WTC11 (cell line): ENCODE measurements around the gene MSH3. TPM values are rescaled to one million over a fixed set of nuclear protein-coding genes. Genes with fewer than 3 reads are reported as not detected.

Source experiments
- ATAC-seq: fragments of 200-7000 bp; cut with Tn5 transposase; 2 replicates; pipeline ENCODE4 v1.10.0; 2021; ENCODE audit warnings: mild to moderate bottlenecking, moderate library complexity
- CTCF ChIA-PET: fragments of 300-600 bp; sonication (Branson Sonifier 250); formaldehyde crosslinking; loops from one replicate; lab custom pipeline; 2021; ENCODE audit warnings: antibody characterized with exemption; lab: Charles Lee
- POLR2A ChIA-PET: fragments of 350-600 bp; sonication (Branson Sonifier 250); formaldehyde crosslinking; loops from one replicate; lab custom pipeline; 2021; ENCODE audit warnings: antibody characterized with exemption; lab: Charles Lee
- DNase-seq: peaks from one replicate; pipeline ENCODE4 v3.0.0; 2021; ENCODE audit warnings: low spot score
- H3K27ac Mint-ChIP-seq: 2 replicates; pipeline ENCODE4 v1.8.0; 2021; ENCODE audit warnings: mixed read lengths
- H3K27me3 Mint-ChIP-seq: 2 replicates; pipeline ENCODE4 v1.8.0; 2021; ENCODE audit warnings: low read depth, mild to moderate bottlenecking, moderate library complexity, mixed read lengths
- H3K36me3 Mint-ChIP-seq: 2 replicates; pipeline ENCODE4 v1.8.0; 2021; ENCODE audit warnings: mixed read lengths
- H3K4me1 Mint-ChIP-seq: 2 replicates; pipeline ENCODE4 v1.8.0; 2022; ENCODE audit warnings: mixed read lengths
- H3K4me3 Mint-ChIP-seq: 2 replicates; pipeline ENCODE4 v1.8.0; 2021; ENCODE audit warnings: mild to moderate bottlenecking, moderate library complexity, mixed read lengths
- H3K9me3 Mint-ChIP-seq: 2 replicates; pipeline ENCODE4 v1.8.0; 2021; ENCODE audit warnings: mixed read lengths
- ELF4 ChIP-seq: sonication (generic); formaldehyde crosslinking; IDR thresholded peaks from 2 replicates; pipeline ENCODE4 v1.8.1; 2022; ENCODE audit warnings: low read depth, mild to moderate bottlenecking, moderate library complexity, missing genetic modification reagents
- GRHL2 ChIP-seq: fragments of 250-450 bp; sonication (Bioruptor Pico); IDR thresholded peaks from 2 replicates; pipeline ENCODE4 v1.8.0; 2022; ENCODE audit warnings: mild to moderate bottlenecking, moderate library complexity; ENCODE audit not compliant: insufficient replicate concordance, severe bottlenecking
- MYBL2 ChIP-seq: sonication (generic); formaldehyde crosslinking; IDR thresholded peaks from 2 replicates; pipeline ENCODE4 v1.8.1; 2023; ENCODE audit warnings: mild to moderate bottlenecking, moderate library complexity, missing genetic modification reagents
- NFE2L1 ChIP-seq: sonication (generic); formaldehyde crosslinking; IDR thresholded peaks from 2 replicates; pipeline ENCODE4 v1.8.1; 2023; ENCODE audit warnings: missing genetic modification reagents
- NR1H2 ChIP-seq: sonication (generic); formaldehyde crosslinking; IDR thresholded peaks from 2 replicates; pipeline ENCODE4 v1.9.0; 2021; ENCODE audit warnings: mild to moderate bottlenecking, moderate library complexity, missing genetic modification reagents
- OVOL2 ChIP-seq: fragments of 250-450 bp; sonication (Bioruptor Pico); IDR thresholded peaks from 2 replicates; pipeline ENCODE4 v1.9.0; 2021; ENCODE audit warnings: mild to moderate bottlenecking, borderline replicate concordance
- RELA ChIP-seq: sonication (generic); formaldehyde crosslinking; IDR thresholded peaks from 2 replicates; pipeline ENCODE4 v1.8.1; 2022; ENCODE audit warnings: missing genetic modification reagents, mild to moderate bottlenecking, borderline replicate concordance
- TCF7 ChIP-seq: sonication (generic); formaldehyde crosslinking; IDR thresholded peaks from 2 replicates; pipeline ENCODE4 v1.8.0; 2022; ENCODE audit warnings: mild to moderate bottlenecking, low read depth, missing genetic modification reagents, moderate library complexity
- ZNF121 ChIP-seq: sonication (generic); formaldehyde crosslinking; IDR thresholded peaks from 2 replicates; pipeline ENCODE4 v1.8.0; 2023; ENCODE audit warnings: missing genetic modification reagents
- ZNF263 ChIP-seq: sonication (generic); formaldehyde crosslinking; IDR thresholded peaks from 2 replicates; pipeline ENCODE4 v1.8.1; 2022; ENCODE audit warnings: low read depth, mild to moderate bottlenecking, moderate library complexity, missing genetic modification reagents
- total RNA-seq: library from RNA; stranded (reverse); gene quantifications from 3 replicates; pipeline ENCODE4 v1.2.3, GENCODE V29; 2021
- TF ChIP-seq, protein P1 (sequence below): sonication (generic); formaldehyde crosslinking; IDR thresholded peaks from 2 replicates; pipeline ENCODE4 v1.8.1; 2023; ENCODE audit warnings: mild to moderate bottlenecking, missing genetic modification reagents
- TF ChIP-seq, protein P2 (sequence below): sonication (generic); formaldehyde crosslinking; IDR thresholded peaks from 2 replicates; pipeline ENCODE4 v1.8.1; 2022; ENCODE audit warnings: mild to moderate bottlenecking, missing genetic modification reagents, moderate library complexity, borderline replicate concordance
- TF ChIP-seq, protein P3 (sequence below): sonication (generic); formaldehyde crosslinking; IDR thresholded peaks from 2 replicates; pipeline ENCODE4 v1.8.0; 2023; ENCODE audit warnings: missing genetic modification reagents
- TF ChIP-seq, protein P4 (sequence below): sonication (generic); formaldehyde crosslinking; conservative IDR thresholded peaks from 2 replicates; pipeline ENCODE4 v1.8.1; 2022; ENCODE audit warnings: mild to moderate bottlenecking, missing genetic modification reagents
- TF ChIP-seq, protein P5 (sequence below): sonication (generic); formaldehyde crosslinking; conservative IDR thresholded peaks from 2 replicates; pipeline ENCODE4 v1.8.1; 2023; ENCODE audit warnings: mild to moderate bottlenecking, low read depth, missing genetic modification reagents, moderate library complexity
- TF ChIP-seq, protein P6 (sequence below): sonication (generic); formaldehyde crosslinking; IDR thresholded peaks from 2 replicates; pipeline ENCODE4 v1.8.1; 2023; ENCODE audit warnings: mild to moderate bottlenecking, missing genetic modification reagents
- TF ChIP-seq, protein P7 (sequence below): sonication (generic); formaldehyde crosslinking; IDR thresholded peaks from 2 replicates; pipeline ENCODE4 v1.8.0; 2022; ENCODE audit warnings: mild to moderate bottlenecking, missing genetic modification reagents
- TF ChIP-seq, protein P8 (sequence below): sonication (generic); formaldehyde crosslinking; IDR thresholded peaks from 2 replicates; pipeline ENCODE4 v1.8.1; 2023; ENCODE audit warnings: mild to moderate bottlenecking, moderate library complexity, missing genetic modification reagents

Gene MSH3
- total RNA-seq, 1 experiment from 2014 or later: 14.6 TPM

DNA sequence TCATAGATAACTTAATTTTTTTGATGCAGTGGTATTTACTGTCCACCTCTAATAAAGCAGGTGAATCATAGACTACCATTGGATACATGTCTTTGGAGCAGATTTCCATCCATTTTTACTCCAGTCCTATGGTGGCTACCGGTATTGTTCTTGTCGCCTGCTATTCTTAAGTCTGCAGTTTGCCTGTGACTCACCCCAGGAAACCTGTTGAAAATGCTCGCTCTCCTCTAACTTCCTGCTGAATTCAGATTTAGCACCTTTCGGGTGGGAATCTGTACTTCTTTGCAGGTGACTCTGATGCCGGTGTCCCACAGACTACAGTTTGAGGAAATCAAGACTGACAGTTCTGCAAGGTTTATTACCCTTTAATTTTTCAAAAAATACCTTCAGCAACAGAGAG is 59.2 kb downstream of the MSH3 start:
- no peak overlapping the region for H3K4me3 Mint-ChIP-seq
- ATAC-seq (no peak), DNase-seq (no peak)
- ChIA-PET CTCF (no interaction called here), POLR2A (no interaction called here)
- TF ChIP-seq ELF4 (CRISPR knock-in tag): no peak
- no peak for TF ChIP-seq TCF7 (CRISPR knock-in tag)
- no peak for TF ChIP-seq GRHL2 (CRISPR knock-in tag)
- TF ChIP-seq, protein P1, sequence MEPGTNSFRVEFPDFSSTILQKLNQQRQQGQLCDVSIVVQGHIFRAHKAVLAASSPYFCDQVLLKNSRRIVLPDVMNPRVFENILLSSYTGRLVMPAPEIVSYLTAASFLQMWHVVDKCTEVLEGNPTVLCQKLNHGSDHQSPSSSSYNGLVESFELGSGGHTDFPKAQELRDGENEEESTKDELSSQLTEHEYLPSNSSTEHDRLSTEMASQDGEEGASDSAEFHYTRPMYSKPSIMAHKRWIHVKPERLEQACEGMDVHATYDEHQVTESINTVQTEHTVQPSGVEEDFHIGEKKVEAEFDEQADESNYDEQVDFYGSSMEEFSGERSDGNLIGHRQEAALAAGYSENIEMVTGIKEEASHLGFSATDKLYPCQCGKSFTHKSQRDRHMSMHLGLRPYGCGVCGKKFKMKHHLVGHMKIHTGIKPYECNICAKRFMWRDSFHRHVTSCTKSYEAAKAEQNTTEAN (CRISPR knock-in tag): no peak
- TF ChIP-seq, protein P2, sequence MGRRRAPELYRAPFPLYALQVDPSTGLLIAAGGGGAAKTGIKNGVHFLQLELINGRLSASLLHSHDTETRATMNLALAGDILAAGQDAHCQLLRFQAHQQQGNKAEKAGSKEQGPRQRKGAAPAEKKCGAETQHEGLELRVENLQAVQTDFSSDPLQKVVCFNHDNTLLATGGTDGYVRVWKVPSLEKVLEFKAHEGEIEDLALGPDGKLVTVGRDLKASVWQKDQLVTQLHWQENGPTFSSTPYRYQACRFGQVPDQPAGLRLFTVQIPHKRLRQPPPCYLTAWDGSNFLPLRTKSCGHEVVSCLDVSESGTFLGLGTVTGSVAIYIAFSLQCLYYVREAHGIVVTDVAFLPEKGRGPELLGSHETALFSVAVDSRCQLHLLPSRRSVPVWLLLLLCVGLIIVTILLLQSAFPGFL (CRISPR knock-in tag): no peak
- no peak for TF ChIP-seq ZNF263 (CRISPR knock-in tag)
- no peak for TF ChIP-seq NR1H2 (CRISPR knock-in tag)
- TF ChIP-seq, protein P3, sequence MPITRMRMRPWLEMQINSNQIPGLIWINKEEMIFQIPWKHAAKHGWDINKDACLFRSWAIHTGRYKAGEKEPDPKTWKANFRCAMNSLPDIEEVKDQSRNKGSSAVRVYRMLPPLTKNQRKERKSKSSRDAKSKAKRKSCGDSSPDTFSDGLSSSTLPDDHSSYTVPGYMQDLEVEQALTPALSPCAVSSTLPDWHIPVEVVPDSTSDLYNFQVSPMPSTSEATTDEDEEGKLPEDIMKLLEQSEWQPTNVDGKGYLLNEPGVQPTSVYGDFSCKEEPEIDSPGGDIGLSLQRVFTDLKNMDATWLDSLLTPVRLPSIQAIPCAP: no peak
- no peak for TF ChIP-seq ZNF121 (CRISPR knock-in tag)
- TF ChIP-seq RELA (CRISPR knock-in tag): no peak
- TF ChIP-seq, protein P4, sequence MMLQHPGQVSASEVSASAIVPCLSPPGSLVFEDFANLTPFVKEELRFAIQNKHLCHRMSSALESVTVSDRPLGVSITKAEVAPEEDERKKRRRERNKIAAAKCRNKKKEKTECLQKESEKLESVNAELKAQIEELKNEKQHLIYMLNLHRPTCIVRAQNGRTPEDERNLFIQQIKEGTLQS (CRISPR knock-in tag): no peak
- TF ChIP-seq, protein P5, sequence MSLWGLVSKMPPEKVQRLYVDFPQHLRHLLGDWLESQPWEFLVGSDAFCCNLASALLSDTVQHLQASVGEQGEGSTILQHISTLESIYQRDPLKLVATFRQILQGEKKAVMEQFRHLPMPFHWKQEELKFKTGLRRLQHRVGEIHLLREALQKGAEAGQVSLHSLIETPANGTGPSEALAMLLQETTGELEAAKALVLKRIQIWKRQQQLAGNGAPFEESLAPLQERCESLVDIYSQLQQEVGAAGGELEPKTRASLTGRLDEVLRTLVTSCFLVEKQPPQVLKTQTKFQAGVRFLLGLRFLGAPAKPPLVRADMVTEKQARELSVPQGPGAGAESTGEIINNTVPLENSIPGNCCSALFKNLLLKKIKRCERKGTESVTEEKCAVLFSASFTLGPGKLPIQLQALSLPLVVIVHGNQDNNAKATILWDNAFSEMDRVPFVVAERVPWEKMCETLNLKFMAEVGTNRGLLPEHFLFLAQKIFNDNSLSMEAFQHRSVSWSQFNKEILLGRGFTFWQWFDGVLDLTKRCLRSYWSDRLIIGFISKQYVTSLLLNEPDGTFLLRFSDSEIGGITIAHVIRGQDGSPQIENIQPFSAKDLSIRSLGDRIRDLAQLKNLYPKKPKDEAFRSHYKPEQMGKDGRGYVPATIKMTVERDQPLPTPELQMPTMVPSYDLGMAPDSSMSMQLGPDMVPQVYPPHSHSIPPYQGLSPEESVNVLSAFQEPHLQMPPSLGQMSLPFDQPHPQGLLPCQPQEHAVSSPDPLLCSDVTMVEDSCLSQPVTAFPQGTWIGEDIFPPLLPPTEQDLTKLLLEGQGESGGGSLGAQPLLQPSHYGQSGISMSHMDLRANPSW (CRISPR knock-in tag): no peak
- TF ChIP-seq, protein P6, sequence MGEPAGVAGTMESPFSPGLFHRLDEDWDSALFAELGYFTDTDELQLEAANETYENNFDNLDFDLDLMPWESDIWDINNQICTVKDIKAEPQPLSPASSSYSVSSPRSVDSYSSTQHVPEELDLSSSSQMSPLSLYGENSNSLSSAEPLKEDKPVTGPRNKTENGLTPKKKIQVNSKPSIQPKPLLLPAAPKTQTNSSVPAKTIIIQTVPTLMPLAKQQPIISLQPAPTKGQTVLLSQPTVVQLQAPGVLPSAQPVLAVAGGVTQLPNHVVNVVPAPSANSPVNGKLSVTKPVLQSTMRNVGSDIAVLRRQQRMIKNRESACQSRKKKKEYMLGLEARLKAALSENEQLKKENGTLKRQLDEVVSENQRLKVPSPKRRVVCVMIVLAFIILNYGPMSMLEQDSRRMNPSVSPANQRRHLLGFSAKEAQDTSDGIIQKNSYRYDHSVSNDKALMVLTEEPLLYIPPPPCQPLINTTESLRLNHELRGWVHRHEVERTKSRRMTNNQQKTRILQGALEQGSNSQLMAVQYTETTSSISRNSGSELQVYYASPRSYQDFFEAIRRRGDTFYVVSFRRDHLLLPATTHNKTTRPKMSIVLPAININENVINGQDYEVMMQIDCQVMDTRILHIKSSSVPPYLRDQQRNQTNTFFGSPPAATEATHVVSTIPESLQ (CRISPR knock-in tag): no peak
- TF ChIP-seq OVOL2 (CRISPR knock-in tag): no peak
- H3K27me3 Mint-ChIP-seq: no peaks in the 10 kb centered on the region
- H3K9me3 Mint-ChIP-seq: no peaks in the 10 kb centered on the region
- H3K36me3 Mint-ChIP-seq: peaks cover 3% of the 10 kb centered on the region; the same call in 1 of the 2 replicates
- peaks cover 13% of the 10 kb centered on the region for H3K4me1 Mint-ChIP-seq
- no peak overlapping the region for H3K27ac Mint-ChIP-seq

DNA sequence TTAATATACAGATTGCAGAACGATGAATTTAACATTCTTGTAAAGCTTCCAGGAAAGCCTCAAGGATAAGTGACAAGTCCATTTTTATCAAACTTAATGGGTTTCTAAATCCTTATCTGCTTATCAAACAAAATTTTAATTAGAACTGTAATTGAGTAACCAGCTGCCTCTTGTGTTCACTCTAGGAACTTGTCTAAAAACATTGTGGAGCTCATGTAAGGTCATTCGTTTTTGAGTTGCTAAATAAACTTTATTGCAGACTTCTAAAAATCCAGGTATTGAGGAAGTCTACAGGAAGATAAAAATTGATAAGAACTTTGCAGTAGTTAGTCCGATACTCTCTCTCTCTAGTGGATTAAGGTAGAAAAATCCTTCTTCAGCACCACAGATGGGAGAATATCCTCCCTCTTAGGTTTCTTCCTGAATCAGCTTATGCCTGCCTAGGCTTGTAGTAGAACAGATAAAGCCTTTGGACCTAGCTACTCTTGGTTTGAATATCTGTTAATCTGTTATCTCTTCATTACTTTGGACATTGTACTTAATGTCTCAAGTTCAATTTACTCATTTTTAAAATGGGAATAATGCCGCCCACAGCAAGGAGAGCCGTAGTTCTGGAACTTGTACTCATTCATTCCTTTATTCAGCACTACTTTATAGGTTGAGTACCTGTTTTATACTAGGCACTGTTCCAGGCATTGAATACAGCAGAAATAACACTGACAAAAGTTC is 60.3 kb downstream of the MSH3 start:
- H3K36me3 Mint-ChIP-seq: peaks cover 9% of the 10 kb centered on the region
- no peaks in the 10 kb centered on the region for H3K27me3 Mint-ChIP-seq
- H3K4me3 Mint-ChIP-seq: no peak overlapping the region
- ChIA-PET POLR2A (no interaction called here), CTCF (interaction anchor here (1.2 kb wide), 1 partner anchor 394 kb away, joined by 4 read pairs; no protein-coding TSS in a partner anchor)
- H3K4me1 Mint-ChIP-seq: peaks cover 13% of the 10 kb centered on the region
- no peak overlapping the region for H3K27ac Mint-ChIP-seq
- ATAC-seq (no peak), DNase-seq (no peak)
- peaks cover 3% of the 10 kb centered on the region for H3K9me3 Mint-ChIP-seq
- TF ChIP-seq, protein P4 (CRISPR knock-in tag): no peak
- no peak for TF ChIP-seq MYBL2 (CRISPR knock-in tag)
- no peak for TF ChIP-seq NFE2L1 (CRISPR knock-in tag)
- TF ChIP-seq, protein P7, sequence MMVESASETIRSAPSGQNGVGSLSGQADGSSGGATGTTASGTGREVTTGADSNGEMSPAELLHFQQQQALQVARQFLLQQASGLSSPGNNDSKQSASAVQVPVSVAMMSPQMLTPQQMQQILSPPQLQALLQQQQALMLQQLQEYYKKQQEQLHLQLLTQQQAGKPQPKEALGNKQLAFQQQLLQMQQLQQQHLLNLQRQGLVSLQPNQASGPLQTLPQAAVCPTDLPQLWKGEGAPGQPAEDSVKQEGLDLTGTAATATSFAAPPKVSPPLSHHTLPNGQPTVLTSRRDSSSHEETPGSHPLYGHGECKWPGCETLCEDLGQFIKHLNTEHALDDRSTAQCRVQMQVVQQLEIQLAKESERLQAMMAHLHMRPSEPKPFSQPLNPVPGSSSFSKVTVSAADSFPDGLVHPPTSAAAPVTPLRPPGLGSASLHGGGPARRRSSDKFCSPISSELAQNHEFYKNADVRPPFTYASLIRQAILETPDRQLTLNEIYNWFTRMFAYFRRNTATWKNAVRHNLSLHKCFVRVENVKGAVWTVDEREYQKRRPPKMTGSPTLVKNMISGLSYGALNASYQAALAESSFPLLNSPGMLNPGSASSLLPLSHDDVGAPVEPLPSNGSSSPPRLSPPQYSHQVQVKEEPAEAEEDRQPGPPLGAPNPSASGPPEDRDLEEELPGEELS: no peak
- TF ChIP-seq, protein P8, sequence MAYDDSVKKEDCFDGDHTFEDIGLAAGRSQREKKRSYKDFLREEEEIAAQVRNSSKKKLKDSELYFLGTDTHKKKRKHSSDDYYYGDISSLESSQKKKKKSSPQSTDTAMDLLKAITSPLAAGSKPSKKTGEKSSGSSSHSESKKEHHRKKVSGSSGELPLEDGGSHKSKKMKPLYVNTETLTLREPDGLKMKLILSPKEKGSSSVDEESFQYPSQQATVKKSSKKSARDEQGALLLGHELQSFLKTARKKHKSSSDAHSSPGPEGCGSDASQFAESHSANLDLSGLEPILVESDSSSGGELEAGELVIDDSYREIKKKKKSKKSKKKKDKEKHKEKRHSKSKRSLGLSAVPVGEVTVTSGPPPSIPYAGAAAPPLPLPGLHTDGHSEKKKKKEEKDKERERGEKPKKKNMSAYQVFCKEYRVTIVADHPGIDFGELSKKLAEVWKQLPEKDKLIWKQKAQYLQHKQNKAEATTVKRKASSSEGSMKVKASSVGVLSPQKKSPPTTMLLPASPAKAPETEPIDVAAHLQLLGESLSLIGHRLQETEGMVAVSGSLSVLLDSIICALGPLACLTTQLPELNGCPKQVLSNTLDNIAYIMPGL (CRISPR knock-in tag): no peak
- no peak for TF ChIP-seq NR1H2 (CRISPR knock-in tag)
